Testis (tissue), 2 donors: ENCODE measurements around the gene DLGAP4.

Source experiments
- POLR2A ChIP-seq: fragments of 450-650 bp; IDR thresholded peaks from one replicate; pipeline ENCODE4 v1.6.1; 2017; ENCODE audit warnings: antibody characterized with exemption, mild to moderate bottlenecking, moderate library complexity
- TF ChIP-seq, protein P1 (sequence below), 3 experiments: fragments of 450-650 bp in 2 of 3; fragments of 200-600 bp in 1 of 3; sonication (generic) in 1 of 3; IDR thresholded peaks; one replicate each; pipeline ENCODE4 v1.5.1; 2016 to 2019; ENCODE audit warnings: antibody characterized with exemption in 3 of 3, mild to moderate bottlenecking in 2 of 3, moderate library complexity in 1 of 3

DNA sequence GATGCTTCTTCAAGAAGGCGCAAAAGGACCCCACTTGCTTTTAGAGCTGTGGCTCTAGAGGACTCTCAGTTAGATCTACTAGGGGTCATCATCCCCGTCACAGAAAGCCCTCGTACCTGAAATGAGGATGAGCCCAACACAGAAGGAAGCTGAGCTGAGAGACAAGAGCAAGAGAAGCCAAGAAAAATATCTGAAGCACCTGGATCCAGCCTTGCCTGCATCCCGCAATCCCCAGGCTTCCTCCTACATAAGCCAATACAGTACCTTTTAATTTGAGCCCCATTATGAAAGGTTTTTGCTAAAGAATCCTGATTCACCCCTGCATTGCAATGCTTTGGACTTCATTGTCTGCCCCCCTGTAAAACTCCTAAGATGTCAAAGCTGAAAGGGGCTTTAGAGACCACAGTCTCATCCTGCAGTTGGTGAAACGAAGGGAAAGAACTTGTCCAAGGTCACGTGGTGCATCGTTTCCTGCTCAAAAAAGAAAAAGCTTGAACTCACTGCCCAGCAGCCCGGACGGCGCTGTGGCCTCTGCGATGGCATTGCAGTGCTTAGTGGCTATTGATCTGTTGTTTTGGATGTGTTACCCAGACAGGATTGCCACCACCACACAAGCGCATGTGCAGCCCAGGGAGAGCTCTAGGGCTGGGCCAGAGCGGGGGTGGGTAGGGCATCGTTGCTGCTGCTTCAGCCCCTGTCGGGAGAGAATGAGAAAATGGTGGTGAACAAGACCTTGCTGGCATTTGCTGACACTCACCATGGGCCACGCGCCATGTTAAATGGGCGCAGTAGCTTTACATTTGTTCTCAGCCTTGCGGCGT is 41.5 kb upstream of the DLGAP4 start:
- TF ChIP-seq POLR2A, result no peak
- TF ChIP-seq, protein P1, sequence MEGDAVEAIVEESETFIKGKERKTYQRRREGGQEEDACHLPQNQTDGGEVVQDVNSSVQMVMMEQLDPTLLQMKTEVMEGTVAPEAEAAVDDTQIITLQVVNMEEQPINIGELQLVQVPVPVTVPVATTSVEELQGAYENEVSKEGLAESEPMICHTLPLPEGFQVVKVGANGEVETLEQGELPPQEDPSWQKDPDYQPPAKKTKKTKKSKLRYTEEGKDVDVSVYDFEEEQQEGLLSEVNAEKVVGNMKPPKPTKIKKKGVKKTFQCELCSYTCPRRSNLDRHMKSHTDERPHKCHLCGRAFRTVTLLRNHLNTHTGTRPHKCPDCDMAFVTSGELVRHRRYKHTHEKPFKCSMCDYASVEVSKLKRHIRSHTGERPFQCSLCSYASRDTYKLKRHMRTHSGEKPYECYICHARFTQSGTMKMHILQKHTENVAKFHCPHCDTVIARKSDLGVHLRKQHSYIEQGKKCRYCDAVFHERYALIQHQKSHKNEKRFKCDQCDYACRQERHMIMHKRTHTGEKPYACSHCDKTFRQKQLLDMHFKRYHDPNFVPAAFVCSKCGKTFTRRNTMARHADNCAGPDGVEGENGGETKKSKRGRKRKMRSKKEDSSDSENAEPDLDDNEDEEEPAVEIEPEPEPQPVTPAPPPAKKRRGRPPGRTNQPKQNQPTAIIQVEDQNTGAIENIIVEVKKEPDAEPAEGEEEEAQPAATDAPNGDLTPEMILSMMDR (IDR thresholded peaks at IDR 0.05), result no peak
